ENCODE results near the gene FHIP2A. TPM values are rescaled to one million over a fixed set of nuclear protein-coding genes. Genes with fewer than 3 reads are reported as not detected.
"Not testable (repeated sequence)": the region's sequence is repeated elsewhere in the genome, so short reads cannot be mapped to it uniquely, and the experiment has no call there.

FHIP2A gene
- total RNA-seq, 2 experiments from 2014 or later = 15.2 to 17.6 TPM

GRCh38 chr10:114847517-114847916 is 25.9 kb downstream of the FHIP2A start:
- H3K27me3 Mint-ChIP-seq (ENCODE audit: low read depth); H3K27ac Mint-ChIP-seq; H3K4me1 Mint-ChIP-seq (ENCODE audit: low read depth); H3K4me3 Mint-ChIP-seq; POLR2A ChIA-PET; ATAC-seq; H3K9me3 Mint-ChIP-seq (ENCODE audit: insufficient read depth); CTCF ChIA-PET; DNase-seq: not testable (repeated sequence)
- peaks cover 54% of the 10 kb centered on the region for H3K36me3 Mint-ChIP-seq (ENCODE audit: low read depth)

GRCh38 chr10:114849674-114850073 is 28.1 kb downstream of the FHIP2A start:
- no peak for DNase-seq
- CTCF ChIA-PET = no interaction called here
- POLR2A ChIA-PET = no interaction called here
- Mint-ChIP-seq H3K27ac (no peak overlapping the region), H3K9me3 (ENCODE audit: insufficient read depth) (no peaks in the 10 kb centered on the region), H3K36me3 (ENCODE audit: low read depth) (peaks cover 46% of the 10 kb centered on the region), H3K27me3 (ENCODE audit: low read depth) (no peaks in the 10 kb centered on the region), H3K4me3 (no peak overlapping the region), H3K4me1 (ENCODE audit: low read depth) (no peaks in the 10 kb centered on the region)
- no peak for ATAC-seq

- DNase-seq (no peak), ATAC-seq (no peak)
- ChIA-PET POLR2A (no interaction called here), CTCF (no interaction called here)
- H3K27me3 Mint-ChIP-seq (ENCODE audit: low read depth) = no peaks in the 10 kb centered on the region
- no peaks in the 10 kb centered on the region for H3K9me3 Mint-ChIP-seq (ENCODE audit: insufficient read depth)
- H3K27ac Mint-ChIP-seq = no peak overlapping the region
- peaks cover 49% of the 10 kb centered on the region for H3K36me3 Mint-ChIP-seq (ENCODE audit: low read depth)
- no peak overlapping the region for H3K4me3 Mint-ChIP-seq
- H3K4me1 Mint-ChIP-seq (ENCODE audit: low read depth) = no peaks in the 10 kb centered on the region
Measured at GRCh38 chr10:114850126-114850525, 28.5 kb downstream of the FHIP2A start.

- no peak for ATAC-seq
- H3K4me1 Mint-ChIP-seq (ENCODE audit: low read depth) = no peaks in the 10 kb centered on the region
- peaks cover 50% of the 10 kb centered on the region for H3K36me3 Mint-ChIP-seq (ENCODE audit: low read depth)
Measured at GRCh38 chr10:114851336-114851735, 29.8 kb downstream of the FHIP2A start.

GRCh38 chr10:114852197-114852596 is 30.6 kb downstream of the FHIP2A start:
- no peaks in the 10 kb centered on the region for H3K27me3 Mint-ChIP-seq (ENCODE audit: low read depth)
- ATAC-seq (no peak), DNase-seq (no peak)
- H3K4me1 Mint-ChIP-seq (ENCODE audit: low read depth) = peaks cover 2% of the 10 kb centered on the region
- no peaks in the 10 kb centered on the region for H3K9me3 Mint-ChIP-seq (ENCODE audit: insufficient read depth)
- POLR2A ChIA-PET = no interaction called here
- no peak overlapping the region for H3K4me3 Mint-ChIP-seq
- H3K27ac Mint-ChIP-seq = no peak overlapping the region
- CTCF ChIA-PET = interaction anchor here (1.2 kb wide), 1 partner anchor 28 kb away, joined by 3 read pairs; no protein-coding TSS in a partner anchor
- H3K36me3 Mint-ChIP-seq (ENCODE audit: low read depth) = peaks cover 54% of the 10 kb centered on the region

More at GRCh38 chr10:114851336-114851735, 29.8 kb downstream of the FHIP2A start:
- H3K9me3 Mint-ChIP-seq (ENCODE audit: insufficient read depth) = no peaks in the 10 kb centered on the region
- DNase-seq = no peak
- H3K27me3 Mint-ChIP-seq (ENCODE audit: low read depth) = no peaks in the 10 kb centered on the region
- H3K27ac Mint-ChIP-seq = no peak overlapping the region
- no peak overlapping the region for H3K4me3 Mint-ChIP-seq
- ChIA-PET POLR2A (no interaction called here), CTCF (no interaction called here)

- POLR2A ChIA-PET = no interaction called here
- Mint-ChIP-seq H3K27ac (no peak overlapping the region), H3K36me3 (ENCODE audit: low read depth) (peaks cover 49% of the 10 kb centered on the region), H3K9me3 (ENCODE audit: insufficient read depth) (no peaks in the 10 kb centered on the region), H3K4me1 (ENCODE audit: low read depth) (peaks cover 4% of the 10 kb centered on the region), H3K4me3 (no peak overlapping the region), H3K27me3 (ENCODE audit: low read depth) (no peaks in the 10 kb centered on the region)
- DNase-seq (no peak), ATAC-seq (no peak)
- CTCF ChIA-PET = interaction anchor here (1.2 to 2.0 kb wide), 5 partner anchors 24 to 306 kb away, joined by 3 to 8 read pairs (median 4); no protein-coding TSS in a partner anchor
Measured at GRCh38 chr10:114854906-114855305, 33.3 kb downstream of the FHIP2A start.

GRCh38 chr10:114855776-114856543 is 34.4 kb downstream of the FHIP2A start:
- Mint-ChIP-seq H3K36me3 (ENCODE audit: low read depth) (peaks cover 42% of the 10 kb centered on the region), H3K27ac (no peak overlapping the region), H3K4me3 (no peak overlapping the region), H3K27me3 (ENCODE audit: low read depth) (no peaks in the 10 kb centered on the region), H3K9me3 (ENCODE audit: insufficient read depth) (no peaks in the 10 kb centered on the region), H3K4me1 (ENCODE audit: low read depth) (peaks cover 4% of the 10 kb centered on the region)
- DNase-seq (no peak), ATAC-seq (peak; percentile 51)
- POLR2A ChIA-PET = interaction anchor here (0.6 to 0.9 kb wide), 2 partner anchors 40 to 356 kb away, joined by 3 read pairs; no protein-coding TSS in a partner anchor
- CTCF ChIA-PET = interaction anchor here (1.1 to 2.0 kb wide), 6 partner anchors 23 to 307 kb away, joined by 3 to 8 read pairs (median 4); no protein-coding TSS in a partner anchor

- no peak for DNase-seq
- H3K4me3 Mint-ChIP-seq = no peak overlapping the region
- H3K9me3 Mint-ChIP-seq (ENCODE audit: insufficient read depth) = no peaks in the 10 kb centered on the region
- peaks cover 4% of the 10 kb centered on the region for H3K4me1 Mint-ChIP-seq (ENCODE audit: low read depth)
- H3K27me3 Mint-ChIP-seq (ENCODE audit: low read depth) = no peaks in the 10 kb centered on the region
- peaks cover 43% of the 10 kb centered on the region for H3K36me3 Mint-ChIP-seq (ENCODE audit: low read depth)
- no peak for ATAC-seq
- peak overlapping the region; percentile 17 for H3K27ac Mint-ChIP-seq
- CTCF ChIA-PET = interaction anchor here (0.8 to 2.0 kb wide), 3 partner anchors 23 to 304 kb away, joined by 3 to 8 read pairs (median 4); no protein-coding TSS in a partner anchor
- POLR2A ChIA-PET = interaction anchor here (0.9 kb wide), 1 partner anchor 357 kb away, joined by 3 read pairs; no protein-coding TSS in a partner anchor
Measured at GRCh38 chr10:114856544-114857287, 35.1 kb downstream of the FHIP2A start.

GRCh38 chr10:114857288-114857565 is 35.6 kb downstream of the FHIP2A start:
- not testable (repeated sequence) for H3K27ac Mint-ChIP-seq; H3K27me3 Mint-ChIP-seq (ENCODE audit: low read depth); ATAC-seq; DNase-seq; H3K4me3 Mint-ChIP-seq; H3K4me1 Mint-ChIP-seq (ENCODE audit: low read depth); H3K9me3 Mint-ChIP-seq (ENCODE audit: insufficient read depth)
- ChIA-PET POLR2A (interaction anchor here (0.9 kb wide), 1 partner anchor 357 kb away, joined by 3 read pairs; no protein-coding TSS in a partner anchor), CTCF (interaction anchor here (0.8 kb wide), 1 partner anchor 304 kb away, joined by 4 read pairs; no protein-coding TSS in a partner anchor)
- H3K36me3 Mint-ChIP-seq (ENCODE audit: low read depth) = peaks cover 39% of the 10 kb centered on the region

- H3K27me3 Mint-ChIP-seq (ENCODE audit: low read depth) = no peaks in the 10 kb centered on the region
- peaks cover 4% of the 10 kb centered on the region for H3K4me1 Mint-ChIP-seq (ENCODE audit: low read depth)
- H3K36me3 Mint-ChIP-seq (ENCODE audit: low read depth) = peaks cover 43% of the 10 kb centered on the region
- H3K9me3 Mint-ChIP-seq (ENCODE audit: insufficient read depth) = no peaks in the 10 kb centered on the region
- H3K27ac Mint-ChIP-seq = no peak overlapping the region
- ChIA-PET CTCF (interaction anchor here (0.6 kb wide), 1 partner anchor 17 kb away, joined by 3 read pairs; no protein-coding TSS in a partner anchor), POLR2A (no interaction called here)
- ATAC-seq (no peak), DNase-seq (no peak)
- H3K4me3 Mint-ChIP-seq = no peak overlapping the region
Measured at GRCh38 chr10:114857922-114858629, 36.5 kb downstream of the FHIP2A start.

GRCh38 chr10:114859222-114859621 is 37.6 kb downstream of the FHIP2A start:
- no peak for DNase-seq
- Mint-ChIP-seq H3K36me3 (ENCODE audit: low read depth) (peaks cover 44% of the 10 kb centered on the region), H3K4me1 (ENCODE audit: low read depth) (peaks cover 4% of the 10 kb centered on the region), H3K27me3 (ENCODE audit: low read depth) (no peaks in the 10 kb centered on the region), H3K4me3 (no peak overlapping the region), H3K9me3 (ENCODE audit: insufficient read depth) (no peaks in the 10 kb centered on the region), H3K27ac (no peak overlapping the region)
- POLR2A ChIA-PET = no interaction called here
- ATAC-seq = no peak
- CTCF ChIA-PET = interaction anchor here (0.6 to 1.1 kb wide), 2 partner anchors 18 to 20 kb away, joined by 3 read pairs; no protein-coding TSS in a partner anchor

Measured in activated CD8-positive, alpha-beta T cell treated with anti-CD3 and anti-CD28 coated beads, Interleukin-2, amount 10 ng/mL, durations not matched to agents 7 days and 5 days (primary cell).